Cardiac fibroblast (primary cell): Measurements from ENCODE around the gene LETM1.

ENCODE experiments used
- DNase-seq, 2 donors: peaks; one replicate each; pipeline versions ENCODE4 v3.0.0 to v3.0.0-alpha.2; 2010; ENCODE audit warnings: low read depth in 2 of 2
- H3K4me3 ChIP-seq, 2 donors: replicated peaks in 1 of 2; 1 replicate in 1 of 2; 2 replicates in 1 of 2; pipeline ENCODE4 v1.5.1; 2011; ENCODE audit warnings: low read depth in 2 of 2, low read length in 2 of 2, mild to moderate bottlenecking in 2 of 2, moderate library complexity in 1 of 2
- CTCF ChIP-seq: IDR thresholded peaks from one replicate; pipeline ENCODE4 v1.5.1; 2011; ENCODE audit warnings: low read depth, mild to moderate bottlenecking, low read length, inconsistent platforms

Gene LETM1

GRCh38 chr4:1869530-1870327, 13.8 kb upstream of the LETM1 start:
- peak overlapping the region; percentile 55 to 72 for H3K4me3 ChIP-seq
- TF ChIP-seq CTCF: no peak
- no peak for DNase-seq

DNA sequence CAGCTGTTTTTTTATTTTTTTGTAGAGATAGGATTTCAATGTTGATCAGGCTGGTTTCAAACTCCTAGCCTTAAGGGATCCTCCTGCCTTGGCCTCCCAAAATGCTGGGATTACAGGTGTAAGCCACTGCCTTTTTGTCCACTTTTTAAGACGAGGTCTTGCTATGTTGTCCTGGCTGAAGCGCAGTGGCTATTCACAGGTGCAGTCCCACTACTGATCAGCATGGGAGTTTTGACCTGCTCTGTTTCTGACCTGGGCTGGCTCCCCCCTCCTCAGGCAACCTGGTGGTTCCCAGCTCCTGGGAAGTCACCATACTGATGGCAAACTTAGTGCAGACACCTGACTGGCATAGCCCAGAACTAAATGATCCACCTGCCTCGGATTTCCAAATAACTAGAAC, 13.0 kb upstream of the LETM1 start:
- DNase-seq: no peak
- no peak for TF ChIP-seq CTCF
- no peak overlapping the region for H3K4me3 ChIP-seq

GRCh38 chr4:1868293-1868692, 12.3 kb upstream of the LETM1 start:
- no peak for DNase-seq
- no peak for TF ChIP-seq CTCF
- H3K4me3 ChIP-seq: no peak overlapping the region

GRCh38 chr4:1866189-1866661, 10.3 kb upstream of the LETM1 start:
- DNase-seq: no peak
- H3K4me3 ChIP-seq: no peak overlapping the region
- TF ChIP-seq CTCF: no peak

GRCh38 chr4:1864076-1865008, 8.4 kb upstream of the LETM1 start:
- TF ChIP-seq CTCF: no peak
- DNase-seq: no peak
- no peak overlapping the region for H3K4me3 ChIP-seq

DNA sequence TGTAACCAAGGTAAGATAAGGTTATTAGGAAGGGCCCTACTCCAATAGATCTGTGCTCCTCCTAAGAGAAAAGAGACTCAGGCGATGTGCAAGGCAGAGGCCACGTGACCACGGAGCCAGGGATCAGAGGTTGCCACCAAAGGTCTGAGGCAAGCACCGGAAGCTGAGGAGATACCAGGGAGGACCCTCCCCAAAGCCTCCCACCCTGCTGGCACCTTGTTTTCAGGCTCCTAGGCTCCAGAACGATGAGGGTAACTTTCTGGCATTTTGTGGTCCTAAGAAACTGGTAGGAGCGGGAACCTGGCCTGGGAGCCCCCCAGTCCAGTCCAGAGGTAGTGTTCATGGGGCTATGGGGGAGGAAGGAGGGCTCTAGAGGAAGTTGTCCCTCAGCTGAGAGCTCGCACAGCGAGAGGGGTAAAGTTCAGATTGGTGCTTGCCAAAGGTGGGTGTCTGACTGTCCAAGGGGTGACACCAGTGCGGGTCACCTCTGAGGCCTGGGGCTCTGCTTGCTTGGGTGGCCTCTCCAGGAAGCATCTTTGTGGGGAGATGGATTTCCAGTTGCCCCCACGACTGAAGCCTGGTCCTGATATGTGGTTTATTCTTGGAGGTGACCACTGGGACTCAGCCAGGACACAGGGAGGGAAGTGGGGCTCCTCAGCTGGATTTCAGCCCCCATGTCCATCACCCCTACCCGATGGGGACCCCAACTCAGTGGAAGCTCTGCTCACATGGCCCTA, 7.5 kb upstream of the LETM1 start:
- DNase-seq: no peak

More for the DNA sequence above, 7.5 kb upstream of the LETM1 start:
- H3K4me3 ChIP-seq: no peak overlapping the region
- TF ChIP-seq CTCF: no peak
